ENCODE results near the gene STXBP6.

The STXBP6 gene

DNA sequence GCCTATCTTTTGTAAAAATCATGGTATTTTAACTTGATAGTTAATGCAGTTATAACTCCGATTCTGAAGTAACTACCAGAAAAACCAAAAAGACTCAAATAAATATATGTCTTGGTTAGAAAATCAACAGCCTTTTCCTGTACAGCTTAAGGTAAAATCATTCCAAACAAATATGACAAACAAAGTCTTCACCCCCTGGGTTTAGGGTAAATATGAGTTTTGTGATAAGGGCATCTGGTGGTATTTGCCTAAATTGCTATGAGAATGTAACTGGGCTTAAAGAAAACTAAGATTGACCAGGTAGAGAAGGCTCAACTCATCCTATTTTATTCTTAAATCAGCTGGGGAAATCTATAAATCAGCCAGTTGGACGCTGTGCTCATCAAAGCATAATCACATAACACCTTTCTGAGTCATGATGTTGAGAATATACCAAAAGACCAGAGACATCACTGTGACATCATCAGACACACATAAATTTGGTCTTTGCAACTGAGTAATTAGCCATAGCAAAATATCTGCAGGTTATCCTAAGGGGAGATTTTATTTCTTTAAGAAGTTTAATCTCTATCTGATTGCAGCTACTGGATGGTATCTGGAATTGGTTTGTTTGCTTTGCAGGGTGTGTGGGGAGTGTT lies 133.9 kb downstream of the STXBP6 start:
- DNase-seq (ENCODE audit: low read depth in 2 of 2), result no peak

DNA sequence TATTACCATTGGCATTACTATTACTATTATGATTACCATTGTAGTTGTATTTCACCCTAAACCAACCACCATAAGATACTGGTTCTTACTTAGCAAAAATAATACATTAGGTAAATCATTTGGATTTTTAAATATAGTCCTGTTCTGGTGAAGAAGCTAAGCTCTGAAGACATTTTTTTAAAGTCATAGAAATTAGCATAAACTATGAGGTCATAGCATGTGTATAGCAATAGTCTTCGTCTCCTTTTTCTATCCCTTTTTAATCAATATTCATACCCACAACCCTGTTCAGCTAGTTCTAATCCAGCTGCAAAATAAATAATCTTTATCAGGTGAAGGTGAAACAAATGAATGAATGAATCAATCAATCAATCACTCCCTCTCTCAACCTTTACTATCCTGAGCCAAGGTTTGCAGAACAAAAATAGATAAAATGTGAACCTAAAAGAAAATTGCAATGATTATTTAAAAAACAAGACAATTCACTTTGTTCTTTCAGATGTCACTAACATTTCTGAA lies 134.5 kb downstream of the STXBP6 start:
- no peak for DNase-seq (ENCODE audit: low read depth in 2 of 2)

DNA sequence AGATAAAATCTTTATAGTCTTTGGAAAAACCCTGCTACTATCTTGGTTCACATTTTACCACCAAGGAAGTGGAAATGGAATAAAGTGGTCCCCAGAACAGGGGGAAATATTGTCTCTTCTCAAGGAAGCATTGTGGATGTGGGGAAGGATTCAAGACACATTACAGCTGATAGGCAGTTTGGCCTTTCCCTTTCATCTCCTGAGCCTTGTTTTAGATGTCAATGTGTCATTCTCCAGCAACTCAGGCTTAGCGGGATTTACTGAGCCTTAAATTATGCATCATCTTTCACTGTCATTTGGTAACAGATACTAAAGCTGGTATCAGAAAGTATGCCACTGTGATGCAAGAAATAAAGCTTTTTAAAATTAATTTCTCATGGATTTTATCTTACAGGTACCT lies 136.2 kb downstream of the STXBP6 start:
- no peak for DNase-seq (ENCODE audit: low read depth in 2 of 2)

DNA sequence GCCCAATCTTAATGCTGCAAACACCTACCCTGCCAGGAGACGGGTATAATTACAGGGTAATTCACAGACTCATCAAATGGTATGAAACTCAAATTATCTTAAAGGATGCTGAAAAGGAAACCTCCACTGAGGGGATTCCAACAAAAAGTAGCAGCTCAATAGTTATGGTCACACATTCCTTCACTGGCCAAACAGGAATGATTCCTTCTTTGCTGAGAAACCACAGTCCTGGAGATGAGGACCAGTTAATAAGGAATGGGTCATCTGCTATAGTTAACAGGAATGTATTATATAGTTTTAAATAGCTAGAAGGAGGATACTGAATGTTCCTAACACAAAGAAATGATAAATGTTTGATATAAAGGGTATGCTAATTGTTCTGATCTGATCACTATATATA lies 136.9 kb downstream of the STXBP6 start:
- DNase-seq (ENCODE audit: low read depth in 2 of 2), result no peak

DNA sequence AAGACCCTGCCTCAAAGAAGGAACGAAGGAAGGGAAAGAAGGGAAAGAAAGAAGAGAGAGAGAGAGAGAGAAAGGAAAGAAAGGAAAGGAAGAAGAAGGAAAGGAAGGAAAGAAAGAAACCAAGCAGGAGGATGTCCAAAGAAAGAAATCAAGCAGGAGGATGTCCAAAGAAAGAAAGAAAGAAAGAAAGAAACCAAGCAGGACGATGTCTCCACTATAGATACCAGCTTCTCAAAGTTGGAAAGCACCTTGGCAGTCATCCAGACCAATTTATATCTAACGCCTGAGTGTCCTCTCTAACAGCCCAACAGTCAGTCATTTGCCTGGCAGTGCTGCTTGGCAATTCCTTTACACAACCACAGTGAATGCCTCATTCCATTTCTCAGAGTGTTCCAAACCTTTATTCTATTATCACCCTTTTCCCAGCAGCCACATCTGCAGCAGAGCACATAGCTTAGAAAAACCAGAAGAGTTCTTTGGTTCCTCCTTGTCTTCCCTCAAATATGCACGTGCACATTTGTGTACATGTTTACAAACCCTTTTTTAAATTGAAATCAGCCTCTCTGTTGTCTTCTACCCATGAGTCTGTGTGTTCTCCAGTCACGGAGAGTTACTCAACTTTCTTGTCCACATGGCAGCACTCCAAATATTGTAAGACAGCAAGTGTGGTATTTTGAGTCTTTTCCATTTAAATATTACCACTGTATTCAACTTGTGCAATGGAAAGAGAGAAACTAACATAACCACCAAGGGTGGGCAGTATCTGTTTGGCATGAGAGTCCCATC lies 138.4 kb downstream of the STXBP6 start:
- no peak for DNase-seq (ENCODE audit: low read depth in 2 of 2)

DNA sequence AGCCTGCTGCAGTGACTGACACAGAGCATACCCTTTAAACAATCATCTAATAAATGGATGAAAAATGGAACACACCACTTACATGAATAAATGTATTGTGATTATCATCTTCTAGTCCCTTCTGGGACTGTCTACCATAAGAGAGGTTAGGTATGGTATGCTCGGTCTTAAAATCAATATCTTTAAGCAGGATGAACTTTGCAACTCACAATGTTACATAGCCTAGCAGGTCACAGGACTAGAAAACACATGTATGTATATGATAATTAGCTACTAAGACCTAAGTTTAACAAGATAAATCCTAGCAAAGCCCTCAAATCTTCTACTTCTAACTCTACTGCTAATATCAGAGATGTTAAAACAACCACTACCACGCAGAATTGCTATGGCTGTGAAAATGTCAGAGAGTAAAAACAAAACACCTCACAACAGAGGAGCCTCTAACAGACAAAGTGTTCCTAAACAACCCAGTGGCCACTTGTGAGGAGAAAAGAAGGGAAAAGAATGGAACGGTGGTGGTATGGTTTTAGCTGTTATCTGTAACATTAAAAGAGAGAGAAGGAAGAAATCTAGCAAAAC lies 139.4 kb downstream of the STXBP6 start:
- no peak for DNase-seq (ENCODE audit: low read depth in 2 of 2)

DNA sequence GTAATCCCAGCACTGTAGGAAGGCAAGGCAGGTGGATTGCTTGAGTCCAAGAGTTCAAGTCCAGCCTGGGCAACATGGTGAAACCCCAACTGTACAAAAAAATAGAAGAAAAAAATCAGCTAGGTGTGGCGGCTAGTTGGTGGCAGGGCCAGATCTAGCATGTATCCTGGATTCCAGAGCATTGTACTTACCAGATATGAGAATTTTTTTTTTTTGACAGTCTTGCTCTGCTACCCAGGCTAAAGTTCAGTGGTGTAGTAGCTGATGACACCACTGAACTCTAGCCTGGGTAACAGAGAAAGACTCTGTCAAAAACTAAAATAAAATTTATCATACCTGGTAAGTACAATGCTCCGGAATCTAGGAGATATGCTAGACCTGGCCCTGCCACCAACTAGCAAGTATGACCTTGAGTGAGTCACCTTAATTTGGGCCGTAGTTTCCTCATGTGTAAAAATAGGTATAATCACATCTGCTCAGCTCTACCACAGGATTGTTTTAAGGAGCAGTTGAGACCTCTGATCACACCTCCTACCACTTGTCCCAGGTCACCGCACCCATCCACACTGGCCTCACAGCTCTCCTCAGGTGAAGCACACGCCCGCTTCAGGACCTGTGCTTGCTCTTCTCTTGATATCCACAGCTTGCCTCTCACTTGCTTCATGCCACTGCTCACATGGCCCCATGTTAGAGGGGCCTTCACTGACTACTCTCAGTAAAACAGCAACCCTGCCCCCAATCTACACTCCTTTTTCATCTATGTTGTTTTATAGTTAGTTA lies 140.2 kb downstream of the STXBP6 start:
- no peak for DNase-seq (ENCODE audit: low read depth in 2 of 2)

DNA sequence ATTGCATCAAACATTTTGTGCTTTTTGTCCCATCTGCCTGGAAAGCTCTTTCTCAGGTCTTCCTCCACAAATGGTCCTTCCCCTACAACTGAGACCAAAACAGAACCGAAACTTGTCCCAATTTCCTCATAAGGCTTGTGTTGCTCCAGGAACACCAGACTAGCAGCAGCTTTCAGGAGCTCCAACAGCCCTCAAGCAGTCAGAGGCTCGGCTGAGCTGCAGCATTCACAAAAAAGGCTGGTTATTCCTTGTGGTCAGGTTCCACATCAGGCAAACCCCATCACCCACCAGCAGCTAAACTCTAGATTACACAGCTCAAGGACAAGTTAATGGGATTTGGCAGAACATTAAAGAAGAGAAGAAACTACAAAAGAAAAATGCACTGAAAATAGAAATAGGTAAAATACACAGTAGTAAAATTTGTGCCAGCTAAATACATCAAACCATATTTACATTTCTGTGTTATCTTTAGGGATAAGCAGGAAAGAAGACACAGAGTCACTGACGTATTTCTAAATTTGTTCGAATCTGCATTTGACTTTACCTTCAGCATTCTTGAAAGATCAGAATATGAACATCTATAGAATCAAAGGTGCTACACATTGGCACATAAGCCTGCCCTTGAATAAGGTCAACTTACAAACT lies 141.2 kb downstream of the STXBP6 start:
- DNase-seq (ENCODE audit: low read depth in 2 of 2), result no peak

DNA sequence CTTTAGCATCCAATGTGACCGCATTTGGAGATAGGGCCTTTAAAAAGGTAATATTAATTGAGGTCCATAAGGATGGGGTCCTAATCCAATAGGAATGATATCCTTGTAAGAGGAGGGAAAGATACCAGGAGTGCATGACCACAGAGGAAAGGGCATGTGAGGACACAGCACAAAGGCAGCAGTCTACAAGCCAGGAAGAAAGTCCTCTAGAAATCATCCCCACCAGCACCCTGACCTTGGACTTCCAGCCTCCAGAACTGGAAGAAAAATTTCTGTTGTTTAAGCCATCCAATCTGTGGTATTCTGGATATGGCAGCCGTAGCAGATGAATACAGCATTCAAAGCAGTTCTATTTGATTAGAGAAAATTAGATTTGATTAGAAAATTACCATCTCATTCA lies 145.4 kb downstream of the STXBP6 start:
- DNase-seq (ENCODE audit: low read depth in 2 of 2), result no peak

DNA sequence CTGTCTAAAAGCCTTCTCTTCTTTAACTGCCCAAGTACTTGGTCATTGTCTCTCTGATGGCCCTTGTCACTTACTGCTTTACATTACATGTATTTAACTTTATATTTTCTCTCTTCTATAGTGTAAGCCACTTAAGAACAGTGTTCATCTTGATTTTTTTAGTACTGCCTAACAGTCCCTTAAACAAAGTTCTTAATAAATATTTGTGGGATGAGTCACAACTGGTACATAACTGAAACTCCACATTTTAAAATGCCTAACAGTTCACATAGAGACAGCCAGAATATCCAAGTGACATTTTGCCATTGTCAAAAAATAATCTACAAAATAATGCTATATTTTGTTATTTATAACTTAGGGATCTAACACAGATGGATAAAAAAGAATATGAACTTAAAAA lies 146.6 kb downstream of the STXBP6 start:
- DNase-seq (ENCODE audit: low read depth in 2 of 2), result no peak

DNA sequence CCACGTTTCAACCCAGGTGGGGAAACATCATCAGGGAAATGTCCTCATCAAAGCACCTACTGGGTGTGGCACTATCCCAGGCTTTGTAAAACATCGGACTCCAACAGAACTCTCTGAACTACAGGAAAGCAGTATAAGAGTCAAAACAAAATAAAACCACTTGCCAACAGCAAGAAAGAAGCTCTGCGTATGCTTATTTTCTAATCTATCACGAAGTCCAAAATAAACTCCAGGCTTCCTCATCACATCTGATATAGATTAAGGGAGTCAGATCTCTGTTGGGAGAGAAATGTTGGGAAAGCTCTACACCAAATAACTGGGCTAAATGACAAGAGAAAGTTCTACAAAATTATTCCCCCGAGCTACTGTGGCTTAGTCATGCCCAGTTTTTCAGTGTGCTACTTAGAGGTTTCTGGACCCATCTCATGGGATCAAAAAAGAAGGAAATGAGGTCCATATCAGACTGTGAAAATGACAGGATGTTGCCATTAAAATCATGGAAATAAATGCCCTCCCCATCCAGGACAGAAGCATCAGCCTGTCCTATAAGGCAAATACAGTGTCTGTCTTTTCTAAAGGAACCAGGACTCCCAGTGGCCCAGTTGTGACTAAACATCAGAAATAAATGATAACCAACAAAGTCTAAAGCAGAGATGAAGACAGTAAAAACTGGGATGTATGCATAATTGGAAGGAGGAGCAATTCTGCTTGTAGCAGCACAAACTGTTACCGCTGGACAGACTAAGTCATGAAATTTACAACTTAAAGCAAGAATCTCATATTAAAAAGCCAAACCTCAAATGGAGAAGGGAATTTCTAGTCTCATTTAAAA lies 149.5 kb downstream of the STXBP6 start:
- no peak for DNase-seq (ENCODE audit: low read depth in 2 of 2)

DNA sequence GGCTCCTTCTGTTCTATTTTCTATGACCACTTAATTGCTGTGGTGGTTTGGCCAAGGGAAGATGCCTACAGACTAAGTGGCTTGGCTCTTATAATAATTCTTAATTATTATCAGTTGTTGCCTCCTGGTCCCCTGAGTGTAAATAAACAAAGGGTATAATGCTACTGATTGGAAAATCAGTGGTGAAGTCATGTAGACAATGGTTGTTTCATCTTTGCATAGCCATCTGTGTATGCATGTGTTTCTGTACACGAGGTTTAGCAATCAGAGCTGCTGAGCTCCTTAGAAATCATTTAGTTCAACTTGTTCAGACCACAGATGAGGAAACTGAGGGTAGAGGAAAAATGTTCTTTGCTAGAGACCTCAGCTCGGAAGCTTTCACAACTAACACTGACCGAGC lies 152.2 kb downstream of the STXBP6 start:
- DNase-seq (ENCODE audit: low read depth in 2 of 2), result no peak

DNA sequence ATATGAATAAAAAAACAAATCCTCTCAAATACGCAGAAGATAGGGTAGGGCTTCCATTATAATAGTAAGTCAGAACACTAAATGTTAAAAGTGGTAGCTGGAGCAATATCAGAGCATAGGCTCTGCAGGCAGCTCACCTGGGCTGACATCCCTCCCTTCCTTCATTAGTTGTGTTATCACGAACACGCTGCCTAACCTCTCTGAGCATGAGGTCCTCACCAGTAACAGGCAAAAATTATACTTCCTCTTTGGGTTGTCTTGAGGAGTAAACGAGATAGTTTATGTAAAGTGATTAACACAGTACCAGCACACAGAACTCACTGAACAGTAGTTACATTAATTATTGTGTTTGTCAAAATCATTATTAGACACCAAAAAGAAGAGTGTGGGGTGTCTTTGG lies 154.3 kb downstream of the STXBP6 start:
- DNase-seq (ENCODE audit: low read depth in 2 of 2), result no peak

DNA sequence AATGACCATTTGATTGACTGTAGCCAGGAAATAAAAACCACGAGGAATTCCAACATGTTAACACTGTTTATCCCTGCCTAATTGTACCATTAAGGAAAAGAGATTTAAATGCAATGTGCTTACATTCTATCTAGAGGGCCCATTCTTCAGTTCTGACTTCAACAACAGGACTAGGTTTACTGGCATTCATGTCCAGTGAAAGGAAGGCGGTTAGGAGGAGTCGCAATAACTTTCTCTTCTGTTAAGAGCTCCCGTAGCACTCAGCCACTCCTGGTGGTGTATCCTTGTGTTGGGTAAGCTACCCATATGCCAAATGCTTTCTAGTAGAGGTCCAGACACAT lies 154.7 kb downstream of the STXBP6 start:
- no peak for DNase-seq (ENCODE audit: low read depth in 2 of 2)

DNA sequence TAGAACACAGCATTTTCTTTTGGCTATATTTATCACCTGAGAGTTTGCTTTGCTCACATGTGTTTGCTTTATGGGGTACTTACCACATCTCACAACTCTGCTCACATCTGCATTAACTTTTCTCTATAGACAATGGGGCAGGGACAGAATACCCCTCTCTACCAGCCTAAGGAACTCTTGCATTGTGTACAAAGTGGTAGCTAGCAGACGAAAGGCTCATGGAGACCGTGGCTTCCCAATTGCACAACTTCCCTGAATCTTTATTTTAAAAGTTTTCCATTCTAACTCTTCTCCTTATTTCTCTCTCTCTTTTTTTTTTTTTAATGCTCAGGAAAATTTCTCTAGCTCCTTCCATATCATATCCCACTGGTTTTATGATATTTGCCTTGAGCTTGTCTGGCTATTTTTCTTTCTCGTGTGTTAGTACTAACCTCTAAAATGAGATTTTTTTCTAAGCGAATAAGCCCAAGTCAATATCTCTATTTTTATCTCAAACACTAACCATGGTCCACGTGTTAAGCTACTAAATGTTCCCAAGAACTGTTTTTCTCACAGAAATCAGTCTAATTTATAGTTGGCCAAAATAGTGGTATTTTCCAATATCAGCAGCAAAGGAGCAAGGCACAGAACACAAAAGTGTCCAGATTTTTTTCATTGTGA lies 155.2 kb downstream of the STXBP6 start:
- DNase-seq (ENCODE audit: low read depth in 2 of 2), result no peak

DNA sequence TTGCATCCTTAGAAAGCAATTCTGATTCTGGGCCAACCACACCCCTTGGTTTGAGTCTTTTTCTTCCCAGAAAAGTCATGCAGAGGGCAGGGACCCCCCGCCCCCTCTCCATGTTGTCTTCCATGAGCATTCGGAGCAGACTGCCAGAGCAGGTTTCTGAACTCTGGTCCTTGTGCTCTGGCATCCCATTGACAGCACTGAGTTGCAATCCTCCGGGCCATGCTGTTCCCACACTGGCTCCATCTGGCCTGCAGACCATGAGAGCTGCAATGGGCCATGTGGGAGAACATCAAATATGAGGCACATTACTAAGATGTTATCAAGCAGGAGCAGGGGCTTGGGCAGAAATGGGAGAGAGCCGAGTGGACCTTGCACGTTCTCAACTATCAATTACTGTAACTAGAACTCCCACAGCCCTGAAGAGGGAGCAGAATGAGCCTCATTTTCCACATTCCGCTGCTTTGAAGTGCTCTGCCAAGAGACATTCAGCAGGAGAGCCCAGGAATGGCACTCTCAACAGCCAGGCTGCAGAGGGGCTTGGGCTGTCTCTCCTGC lies 157.4 kb downstream of the STXBP6 start:
- no peak for DNase-seq (ENCODE audit: low read depth in 2 of 2)

DNA sequence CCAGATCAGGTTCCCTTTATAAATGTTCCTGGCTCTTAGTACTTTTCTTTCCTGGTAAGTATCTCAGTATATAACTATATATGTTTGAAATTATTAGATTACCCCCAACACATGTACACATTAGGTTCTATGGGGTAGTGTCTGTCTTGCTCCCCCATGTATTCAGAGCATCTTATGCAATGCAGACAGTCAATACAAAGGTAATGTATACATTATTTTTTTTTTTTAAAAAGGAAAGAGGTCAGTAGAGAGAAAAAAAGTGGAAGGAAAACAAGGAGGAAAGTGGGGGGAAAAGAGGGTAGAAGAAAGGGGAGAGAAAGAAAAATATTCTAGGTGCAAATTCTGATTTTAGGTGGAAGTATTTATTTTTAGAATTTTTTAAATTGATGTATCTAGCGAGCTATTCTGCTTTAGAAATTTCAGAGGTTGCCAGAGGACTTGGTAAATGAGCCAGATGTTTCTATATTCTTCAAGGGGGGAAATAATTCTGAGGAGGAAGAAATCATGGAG lies 157.9 kb downstream of the STXBP6 start:
- DNase-seq (ENCODE audit: low read depth in 2 of 2), result no peak

DNA sequence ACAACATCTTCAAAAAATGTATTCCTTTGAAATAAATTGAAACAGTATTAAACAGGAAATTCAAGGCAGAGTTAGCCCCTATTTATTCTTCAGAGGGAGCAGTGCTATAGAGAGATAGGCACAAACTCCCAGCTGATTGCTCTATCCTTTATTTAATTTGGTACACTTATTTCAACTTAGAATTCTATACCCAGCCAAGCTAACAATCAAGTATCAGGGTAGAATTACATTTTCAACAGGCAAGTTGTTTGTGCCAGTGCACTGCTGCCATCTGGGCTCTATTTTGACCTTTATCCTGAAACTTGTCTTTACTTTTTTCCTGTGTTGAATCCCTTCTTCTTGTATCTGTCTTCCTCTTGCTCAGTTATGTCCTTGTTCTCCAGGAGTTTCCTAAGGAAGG lies 159.2 kb downstream of the STXBP6 start:
- no peak for DNase-seq (ENCODE audit: low read depth in 2 of 2)

DNA sequence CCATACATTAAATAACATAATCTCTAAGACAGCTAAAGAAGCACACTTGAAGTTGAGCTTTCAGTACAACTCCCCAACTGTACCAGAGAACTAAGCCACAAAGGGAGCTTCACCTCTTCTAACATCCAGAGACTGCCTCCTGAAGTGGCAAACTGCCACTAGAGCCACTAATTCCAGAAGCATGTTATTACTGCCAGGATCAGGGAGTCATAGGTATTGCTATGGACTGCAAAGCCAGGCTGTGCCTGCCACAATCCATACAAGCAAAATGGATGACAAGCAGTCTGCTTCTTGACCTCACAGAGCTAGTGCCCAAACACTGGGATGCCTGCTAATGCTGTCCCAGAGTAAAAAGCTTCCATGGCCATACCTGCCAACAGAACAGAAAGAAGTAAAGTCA lies 160.1 kb downstream of the STXBP6 start:
- DNase-seq (ENCODE audit: low read depth in 2 of 2), result no peak

DNA sequence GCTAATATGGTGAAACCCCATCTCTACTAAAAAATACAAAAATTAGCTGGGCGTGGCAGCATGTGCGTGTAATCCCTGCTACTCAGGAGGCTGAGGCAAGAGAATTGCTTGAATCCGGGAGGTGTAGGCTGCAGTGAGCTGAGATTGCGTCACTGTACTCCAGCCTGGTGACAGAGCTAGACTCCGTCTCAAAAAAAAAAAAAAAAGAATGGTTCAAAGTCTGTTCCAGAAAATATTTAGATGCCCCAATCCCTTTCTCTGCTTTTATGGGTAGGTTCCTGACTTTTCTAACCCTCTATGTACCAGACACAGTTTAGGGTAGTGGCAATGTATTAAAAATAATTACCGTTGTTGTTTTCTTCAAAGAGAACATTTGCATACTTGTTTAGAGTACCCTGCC lies 161.4 kb downstream of the STXBP6 start:
- no peak for DNase-seq (ENCODE audit: low read depth in 2 of 2)
